GM12878 (cell line): ENCODE results near the gene PDXDC1. TPM values are rescaled to one million over a fixed set of nuclear protein-coding genes. Genes with fewer than 3 reads are reported as not detected.
"Not testable (repeated sequence)": the region's sequence is repeated elsewhere in the genome, so short reads cannot be mapped to it uniquely, and the experiment has no call there.

ENCODE experiments used
- ATAC-seq: fragments of 200-7000 bp; cut with Tn5 transposase; 3 replicates; pipeline ENCODE4 v1.9.1; 2020; ENCODE audit warnings: mild to moderate bottlenecking, moderate library complexity
- BruUV-seq: library from RNA; stranded (reverse); fragments of 400-500 nt; replicated peaks from 2 replicates; lab custom pipeline; 2021; lab: Mats Ljungman, UMichigan
- CTCF ChIA-PET: fragments of 300-600 bp; sonication (Branson Sonifier 250); formaldehyde crosslinking; extraction: SDS; loops from one replicate; lab custom pipeline; 2021; ENCODE audit warnings: inconsistent platforms; lab: Yijun Ruan, JAX
- POLR2A ChIA-PET: fragments of 350-600 bp; formaldehyde crosslinking; extraction: SDS; loops from one replicate; lab custom pipeline; 2021; ENCODE audit warnings: inconsistent platforms; lab: Charles Lee
- RAD21 ChIA-PET: fragments of 300-600 bp; sonication (Branson Sonifier 250); formaldehyde crosslinking; loops from one replicate; lab custom pipeline; 2023; ENCODE audit warnings: antibody characterized with exemption; ENCODE audit not compliant: unreplicated experiment; lab: Charles Lee
- SMC1A ChIA-PET: fragments of 300-600 bp; sonication (Branson Sonifier 250); formaldehyde crosslinking; loops from one replicate; lab custom pipeline; 2023; ENCODE audit not compliant: unreplicated experiment, uncharacterized antibody; lab: Charles Lee
- DNase-seq: peaks from one replicate; pipeline ENCODE4 v3.0.0-alpha.2; 2011; ENCODE audit warnings: low read depth, low spot score
- FAIRE-seq: peaks from 3 replicates; lab custom pipeline; 2011; peaks lifted over from hg19 to GRCh38; lab: Jason Lieb, UNC
- H2AFZ ChIP-seq: 2 replicates; pipeline ENCODE4 v1.6.0; 2011; ENCODE audit warnings: low read depth, low read length, control low read depth; ENCODE audit not compliant: control insufficient read depth
- H3K27ac ChIP-seq: 2 replicates; pipeline ENCODE4 v1.5.1; 2011; ENCODE audit warnings: control low read depth; ENCODE audit not compliant: control insufficient read depth, insufficient read depth
- H3K27me3 ChIP-seq, 2 experiments: replicated peaks in 1 of 2; 2 replicates each; pipeline versions ENCODE4 v1.6.0 to v1.6.1; 2011; ENCODE audit warnings: low read length in 1 of 2; ENCODE audit not compliant: control insufficient read depth in 2 of 2, insufficient read depth in 2 of 2
- H3K36me3 ChIP-seq, 2 experiments: 2 replicates each; pipeline ENCODE4 v1.5.1; 2011; ENCODE audit warnings: low read length in 1 of 2; ENCODE audit not compliant: control insufficient read depth in 2 of 2, insufficient read depth in 2 of 2
- H3K4me1 ChIP-seq: 2 replicates; pipeline ENCODE4 v1.6.1; 2011; ENCODE audit warnings: mild to moderate bottlenecking, low read length, moderate library complexity, mixed read lengths; ENCODE audit not compliant: control insufficient read depth, insufficient read depth
- H3K4me2 ChIP-seq: 2 replicates; pipeline ENCODE4 v1.6.0; 2011; ENCODE audit warnings: control low read depth; ENCODE audit not compliant: control insufficient read depth, insufficient read depth
- H3K4me3 ChIP-seq: fragments of 200-600 bp; sonication (generic); 2 replicates; pipeline ENCODE4 v1.5.1; 2016
- H3K79me2 ChIP-seq: 2 replicates; pipeline ENCODE4 v1.6.0; 2011; ENCODE audit warnings: low read length; ENCODE audit not compliant: control insufficient read depth, insufficient read depth
- H3K9ac ChIP-seq: 2 replicates; pipeline ENCODE4 v1.8.0; 2011; ENCODE audit warnings: low read length, control low read depth, mixed read lengths; ENCODE audit not compliant: control insufficient read depth, insufficient read depth
- H3K9me3 ChIP-seq: replicated peaks from 3 replicates; pipeline ENCODE4 v1.5.1; 2011; ENCODE audit warnings: mild to moderate bottlenecking, low read length; ENCODE audit not compliant: control insufficient read depth, insufficient read depth
- H4K20me1 ChIP-seq: 2 replicates; pipeline ENCODE4 v1.6.0; 2011; ENCODE audit not compliant: control insufficient read depth, insufficient read depth
- WGBS: methylation state at CpG from one replicate; pipeline ENCODE4 v1.1.6; 2016; ENCODE audit warnings: low lambda C conversion rate; ENCODE audit not compliant: insufficient replicate concordance, insufficient coverage; ENCODE audit errors: missing lambda C conversion rate; 5-methylcytosine and 5-hydroxymethylcytosine counted together
- in situ Hi-C: fragments of 300-500 bp; cut with MboI; formaldehyde crosslinking; loops from 9 replicates; pipeline ENCODE4 v1.14.3; 2018; ENCODE audit warnings: mixed read lengths
- intact Hi-C: fragments of 100-400 bp; cut with micrococcal nuclease; formaldehyde crosslinking; loops from one replicate; pipeline ENCODE4 v1.14.2; 2022; ENCODE audit not compliant: unreplicated experiment
- microRNA counts: library from miRNA; unstranded; fragments of <30 nt; microRNA quantifications from one replicate; lab custom pipeline; 2016
- microRNA-seq: library from miRNA; unstranded; fragments of <30 nt; microRNA quantifications from one replicate; pipeline ENCODE4, GENCODE V29; 2018
- polyA plus RNA-seq, 11 experiments: library from polyadenylated mRNA; depleted of rRNA in 4 of 11; unstranded in 6 of 11; stranded (reverse) in 5 of 11; fragments of >200 nt; fragmentation: Nextera tagmentation in 4 of 11; fragmentation: Illumina TruSeq in 1 of 11; extraction: Ambion mirVana in 4 of 11; extraction: Trizol in 1 of 11; gene quantifications; 1 replicate in 1 of 11; 2 replicates in 10 of 11; pipeline versions ENCODE4 v1.2.1 to v1.2.3, GENCODE V29; 2011 to 2016; ENCODE audit warnings: inconsistent platforms in 2 of 11, missing spikeins in 2 of 11, low read depth in 1 of 11
- small RNA-seq: library from RNA; depleted of rRNA; stranded (forward); fragments of <200 nt; gene quantifications from one replicate; pipeline ENCODE3, GENCODE V24; 2014
- total RNA-seq, 4 experiments: library from RNA; depleted of rRNA in 3 of 4; stranded (reverse); fragments of >200 nt in 3 of 4; fragmentation: Illumina TruSeq in 1 of 4; extraction: Trizol in 1 of 4; gene quantifications; 2 replicates each; pipeline versions ENCODE4 v1.2.1 to v1.2.3, GENCODE V29; 2013 to 2021

PDXDC1 gene
- total and polyA plus RNA-seq, 10 of the 15 experiments (the other 5 are each of a cell fraction or from before 2014, with no cell fraction given) = 6.1 to 78.2 (median 53.8) TPM

- H3K27ac ChIP-seq, CTCF ChIA-PET, BruUV-seq, H3K36me3 ChIP-seq, H3K4me3 ChIP-seq, H3K9me3 ChIP-seq, POLR2A ChIA-PET, H2AFZ ChIP-seq, intact Hi-C loops, H4K20me1 ChIP-seq, SMC1A ChIA-PET, H3K4me2 ChIP-seq, RAD21 ChIA-PET, H3K79me2 ChIP-seq, DNase-seq, in situ Hi-C loops, ATAC-seq, H3K4me1 ChIP-seq, FAIRE-seq, H3K9ac ChIP-seq, H3K27me3 ChIP-seq: not testable (repeated sequence)
- WGBS = 0% methylated on average over 1 of the region's 1 CpG
Measured at GRCh38 chr16:15180946-15181345, 206.1 kb downstream of the PDXDC1 start.

GRCh38 chr16:15184000-15184399 lies 209.2 kb downstream of the PDXDC1 start:
- not testable (repeated sequence) for H3K4me2 ChIP-seq
- WGBS = 8% methylated on average over 1 of the region's 1 CpG

More at GRCh38 chr16:15184000-15184399, 209.2 kb downstream of the PDXDC1 start:
- POLR2A ChIA-PET, H2AFZ ChIP-seq, H3K4me1 ChIP-seq, H3K79me2 ChIP-seq, ATAC-seq, RAD21 ChIA-PET, SMC1A ChIA-PET, H4K20me1 ChIP-seq, FAIRE-seq, CTCF ChIA-PET, H3K36me3 ChIP-seq, H3K27me3 ChIP-seq, H3K27ac ChIP-seq, H3K9me3 ChIP-seq, H3K9ac ChIP-seq, in situ Hi-C loops, H3K4me3 ChIP-seq, BruUV-seq, intact Hi-C loops, DNase-seq: not testable (repeated sequence)

MicroRNA genes within 50 kb of the gene (microRNA counts, 767-probe panel; counts per million panel counts)
- 55.3 counts per million for microRNA hsa-miR-1972 (lab: Ali Mortazavi, UCI)

Small RNAs within 50 kb of the gene (microRNA-seq; reads per million reads assigned to microRNA genes)
- gene MIR1972-1 = not detected
- gene MIR3180-4 = not detected
- not detected for gene MIR6511A1
- gene MIR6511B2 = not detected
- gene MIR6770-1 = not detected

Small RNAs within 50 kb of the gene (small RNA-seq; reads per million reads assigned to genes)
- not detected for gene AC138932.4
- gene MIR1972-1 = not detected
- gene MIR3180-4 = not detected
- gene MIR6511A1 = not detected
- not detected for gene MIR6770-1
- not detected for gene RF00019

Other genes with a start within 250 kb of the PDXDC1 start
- gene NPIPA2, start 232.5 kb upstream of the PDXDC1 start, total RNA-seq (2014; rRNA removed) = 0.45 TPM in 1 of 2 replicates, not detected in the other
- gene NPIPA2, start 232.5 kb upstream of the PDXDC1 start, total RNA-seq (2014; rRNA removed; fragmentation: Illumina TruSeq; extraction: Trizol) = 0.31 TPM in 1 of 2 replicates, not detected in the other
- gene NPIPA2, start 232.5 kb upstream of the PDXDC1 start, total RNA-seq (2021) = 0.74 and 0.90 TPM in 2 replicates
- 1.0 and 1.2 TPM in 2 replicates for gene NPIPA2, start 232.5 kb upstream of the PDXDC1 start, polyA plus RNA-seq (2011; rRNA removed)
- gene NPIPA2, start 232.5 kb upstream of the PDXDC1 start, polyA plus RNA-seq (2014; fragmentation: Illumina TruSeq; extraction: Trizol) = 1.7 and 2.2 TPM in 2 replicates
- under 1 TPM; 0.13 to 0.26 TPM for gene NPIPA2, start 232.5 kb upstream of the PDXDC1 start, polyA plus RNA-seq (2014; fragmentation: Nextera tagmentation; extraction: Ambion mirVana)
- 0.85 and 1.2 TPM in 2 replicates for gene NPIPA2, start 232.5 kb upstream of the PDXDC1 start, polyA plus RNA-seq (2014; rRNA removed)
- gene NPIPA2, start 232.5 kb upstream of the PDXDC1 start, polyA plus RNA-seq (2016; fragmentation: Nextera tagmentation; extraction: Ambion mirVana) = under 1 TPM in 1 of 2 experiments, not detected in 1; 0.66 TPM
- 27.7 and 35.6 TPM in 2 replicates for gene NOMO1, start 141.3 kb upstream of the PDXDC1 start, total RNA-seq (2014; rRNA removed)
- gene NOMO1, start 141.3 kb upstream of the PDXDC1 start, total RNA-seq (2014; rRNA removed; fragmentation: Illumina TruSeq; extraction: Trizol) = 31.0 and 33.0 TPM in 2 replicates
- 45.1 and 51.9 TPM in 2 replicates for gene NOMO1, start 141.3 kb upstream of the PDXDC1 start, total RNA-seq (2021)
- 17.1 and 28.3 TPM in 2 replicates for gene NOMO1, start 141.3 kb upstream of the PDXDC1 start, polyA plus RNA-seq (2011; rRNA removed)
- 59.5 and 93.3 TPM in 2 replicates for gene NOMO1, start 141.3 kb upstream of the PDXDC1 start, polyA plus RNA-seq (2014; fragmentation: Illumina TruSeq; extraction: Trizol)
- gene NOMO1, start 141.3 kb upstream of the PDXDC1 start, polyA plus RNA-seq (2014; fragmentation: Nextera tagmentation; extraction: Ambion mirVana) = 10 to 100 TPM; 10.8 to 15.3 TPM
- 21.4 and 37.2 TPM in 2 replicates for gene NOMO1, start 141.3 kb upstream of the PDXDC1 start, polyA plus RNA-seq (2014; rRNA removed)
- 10 to 100 TPM; 55.4 to 63.1 TPM for gene NOMO1, start 141.3 kb upstream of the PDXDC1 start, polyA plus RNA-seq (2016; fragmentation: Nextera tagmentation; extraction: Ambion mirVana)
- gene NPIPA1, start 37.6 kb upstream of the PDXDC1 start, total RNA-seq (2014; rRNA removed) = 13.6 and 13.7 TPM in 2 replicates
- gene NPIPA1, start 37.6 kb upstream of the PDXDC1 start, total RNA-seq (2014; rRNA removed; fragmentation: Illumina TruSeq; extraction: Trizol) = 14.6 and 15.7 TPM in 2 replicates
- 42.8 and 42.9 TPM in 2 replicates for gene NPIPA1, start 37.6 kb upstream of the PDXDC1 start, total RNA-seq (2021)
- 36.0 and 39.8 TPM in 2 replicates for gene NPIPA1, start 37.6 kb upstream of the PDXDC1 start, polyA plus RNA-seq (2011; rRNA removed)
- 32.4 and 50.4 TPM in 2 replicates for gene NPIPA1, start 37.6 kb upstream of the PDXDC1 start, polyA plus RNA-seq (2014; fragmentation: Illumina TruSeq; extraction: Trizol)
- 1 to 10 TPM; 7.7 to 8.9 TPM for gene NPIPA1, start 37.6 kb upstream of the PDXDC1 start, polyA plus RNA-seq (2014; fragmentation: Nextera tagmentation; extraction: Ambion mirVana)
- 30.1 and 31.4 TPM in 2 replicates for gene NPIPA1, start 37.6 kb upstream of the PDXDC1 start, polyA plus RNA-seq (2014; rRNA removed)
- 10 to 100 TPM in 1 of 2 experiments, 1 to 10 TPM in 1; 9.3 to 10.2 TPM for gene NPIPA1, start 37.6 kb upstream of the PDXDC1 start, polyA plus RNA-seq (2016; fragmentation: Nextera tagmentation; extraction: Ambion mirVana)
- gene NTAN1, start 81.0 kb downstream of the PDXDC1 start, total RNA-seq (2014; rRNA removed) = 29.8 and 35.4 TPM in 2 replicates
- 39.2 and 42.5 TPM in 2 replicates for gene NTAN1, start 81.0 kb downstream of the PDXDC1 start, total RNA-seq (2014; rRNA removed; fragmentation: Illumina TruSeq; extraction: Trizol)
- 28.6 and 30.3 TPM in 2 replicates for gene NTAN1, start 81.0 kb downstream of the PDXDC1 start, total RNA-seq (2021)
- gene NTAN1, start 81.0 kb downstream of the PDXDC1 start, polyA plus RNA-seq (2011; rRNA removed) = 86.8 and 115 TPM in 2 replicates
- gene NTAN1, start 81.0 kb downstream of the PDXDC1 start, polyA plus RNA-seq (2014; fragmentation: Illumina TruSeq; extraction: Trizol) = 51.5 and 69.9 TPM in 2 replicates
- 10 to 100 TPM; 12.7 to 17.7 TPM for gene NTAN1, start 81.0 kb downstream of the PDXDC1 start, polyA plus RNA-seq (2014; fragmentation: Nextera tagmentation; extraction: Ambion mirVana)
- gene NTAN1, start 81.0 kb downstream of the PDXDC1 start, polyA plus RNA-seq (2014; rRNA removed) = 43.7 and 50.0 TPM in 2 replicates
- gene NTAN1, start 81.0 kb downstream of the PDXDC1 start, polyA plus RNA-seq (2016; fragmentation: Nextera tagmentation; extraction: Ambion mirVana) = 10 to 100 TPM; 50.6 to 55.8 TPM
- 31.9 and 39.0 TPM in 2 replicates for gene RRN3, start 119.2 kb downstream of the PDXDC1 start, total RNA-seq (2014; rRNA removed)
- gene RRN3, start 119.2 kb downstream of the PDXDC1 start, total RNA-seq (2014; rRNA removed; fragmentation: Illumina TruSeq; extraction: Trizol) = 36.8 and 37.1 TPM in 2 replicates
- 27.5 and 29.4 TPM in 2 replicates for gene RRN3, start 119.2 kb downstream of the PDXDC1 start, total RNA-seq (2021)
- gene RRN3, start 119.2 kb downstream of the PDXDC1 start, polyA plus RNA-seq (2011; rRNA removed) = 55.5 and 78.5 TPM in 2 replicates
- 34.5 and 39.9 TPM in 2 replicates for gene RRN3, start 119.2 kb downstream of the PDXDC1 start, polyA plus RNA-seq (2014; fragmentation: Illumina TruSeq; extraction: Trizol)
- gene RRN3, start 119.2 kb downstream of the PDXDC1 start, polyA plus RNA-seq (2014; fragmentation: Nextera tagmentation; extraction: Ambion mirVana) = 10 to 100 TPM; 21.9 to 24.3 TPM
- gene RRN3, start 119.2 kb downstream of the PDXDC1 start, polyA plus RNA-seq (2014; rRNA removed) = 28.0 and 30.9 TPM in 2 replicates
- gene RRN3, start 119.2 kb downstream of the PDXDC1 start, polyA plus RNA-seq (2016; fragmentation: Nextera tagmentation; extraction: Ambion mirVana) = 10 to 100 TPM; 39.2 to 41.3 TPM